PFSK-1 (cell line): ENCODE measurements around the gene PARD6A.

ENCODE experiments used
- FOXP2 ChIP-seq: optimal IDR thresholded peaks from 2 replicates; pipeline ENCODE3; 2011; ENCODE audit warnings: borderline replicate concordance, control low read depth, inconsistent platforms; ENCODE audit not compliant: insufficient read depth; ENCODE audit errors: extremely low read length, extremely low read depth
- POLR2AphosphoS5 ChIP-seq: IDR thresholded peaks from 2 replicates; pipeline ENCODE4 v1.6.1; 2012; ENCODE audit warnings: low read depth, mild to moderate bottlenecking, control low read depth, low read length, moderate library complexity
- REST ChIP-seq, 2 experiments: IDR thresholded peaks; 2 replicates each; pipeline versions ENCODE4 v1.6.1 to v1.8.0; 2011 to 2012; ENCODE audit warnings: low read depth in 2 of 2, low read length in 2 of 2, control low read depth in 1 of 2, inconsistent platforms in 1 of 2, mild to moderate bottlenecking in 1 of 2, moderate library complexity in 1 of 2; ENCODE audit not compliant: insufficient read depth in 1 of 2
- SIN3A ChIP-seq: IDR thresholded peaks from 2 replicates; pipeline ENCODE4 v1.6.1; 2012; ENCODE audit warnings: mild to moderate bottlenecking, low read length, moderate library complexity, borderline replicate concordance; ENCODE audit not compliant: insufficient read depth
- TAF1 ChIP-seq: IDR thresholded peaks from 2 replicates; pipeline ENCODE4 v1.6.1; 2012; ENCODE audit warnings: low read length, control low read depth, borderline replicate concordance; ENCODE audit not compliant: insufficient read depth

The PARD6A gene

GRCh38 chr16:67672739-67673662, 12.2 kb downstream of the PARD6A start:
- no peak for TF ChIP-seq POLR2AphosphoS5
- TF ChIP-seq REST (IDR thresholded peaks at IDR 0.05; ENCODE audit: insufficient read depth in 1 of 2, low read depth in 2 of 2, low read length in 2 of 2), result no peak
- no peak for TF ChIP-seq SIN3A
- TF ChIP-seq FOXP2, result no peak
- TF ChIP-seq TAF1, result no peak

GRCh38 chr16:67673712-67674580, 13.2 kb downstream of the PARD6A start:
- no peak for TF ChIP-seq TAF1
- 0 out of 2 replicates have a peak, but pooled peaks have one; percentile 34 for TF ChIP-seq SIN3A

GRCh38 chr16:67674851-67675578, 14.3 kb downstream of the PARD6A start:
- TF ChIP-seq REST (IDR thresholded peaks at IDR 0.05; ENCODE audit: insufficient read depth in 1 of 2, low read depth in 2 of 2, low read length in 2 of 2) (no peak), POLR2AphosphoS5 (no peak), SIN3A (no peak), FOXP2 (no peak), TAF1 (no peak)

- no peak for TF ChIP-seq REST (IDR thresholded peaks at IDR 0.05; ENCODE audit: insufficient read depth in 1 of 2, low read depth in 2 of 2, low read length in 2 of 2)
- no peak for TF ChIP-seq FOXP2
Measured at GRCh38 chr16:67675579-67675935, 14.8 kb downstream of the PARD6A start.

GRCh38 chr16:67675999-67676398, 15.2 kb downstream of the PARD6A start:
- TF ChIP-seq FOXP2 (no peak), POLR2AphosphoS5 (no peak), TAF1 (no peak), REST (IDR thresholded peaks at IDR 0.05; ENCODE audit: insufficient read depth in 1 of 2, low read depth in 2 of 2, low read length in 2 of 2) (no peak), SIN3A (no peak)
